Neural cell (in vitro differentiated cells): Measurements from ENCODE around the gene FGF16.

ENCODE experiments used
- EP300 ChIP-seq: fragments of 450-650 bp; conservative IDR thresholded peaks from 2 replicates; pipeline ENCODE4 v1.6.1; 2014; ENCODE audit warnings: antibody characterized with exemption, mild to moderate bottlenecking, moderate library complexity; ENCODE audit not compliant: poor library complexity, severe bottlenecking
- EZH2 ChIP-seq: fragments of 200-600, 300-800 bp; shearing (Covaris generic), sonication (generic); IDR thresholded peaks from 2 replicates; pipeline ENCODE4 v1.6.1; 2014; ENCODE audit warnings: antibody characterized with exemption, low read length, borderline replicate concordance, mild to moderate bottlenecking; ENCODE audit not compliant: insufficient read depth, poor library complexity, severe bottlenecking
- POLR2AphosphoS5 ChIP-seq: IDR thresholded peaks from 2 replicates; pipeline ENCODE4 v1.6.1; 2012
- RAD21 ChIP-seq: fragments of 450-650 bp; conservative IDR thresholded peaks from 2 replicates; pipeline ENCODE4 v1.6.1; 2014; ENCODE audit warnings: antibody characterized with exemption, mild to moderate bottlenecking, moderate library complexity
- SMC3 ChIP-seq: fragments of 450-650 bp; conservative IDR thresholded peaks from 2 replicates; pipeline ENCODE4 v1.6.1; 2014; ENCODE audit warnings: antibody characterized with exemption, mild to moderate bottlenecking, moderate library complexity; ENCODE audit not compliant: poor library complexity
- TAF1 ChIP-seq: IDR thresholded peaks from 2 replicates; pipeline ENCODE4 v1.6.1; 2012; ENCODE audit warnings: low read depth
- TF ChIP-seq, protein P1 (sequence below): fragments of 450-650 bp; IDR thresholded peaks from 2 replicates; pipeline ENCODE4 v1.5.1; 2014; ENCODE audit warnings: antibody characterized with exemption, mild to moderate bottlenecking, moderate library complexity; ENCODE audit not compliant: poor library complexity, severe bottlenecking

DNA sequence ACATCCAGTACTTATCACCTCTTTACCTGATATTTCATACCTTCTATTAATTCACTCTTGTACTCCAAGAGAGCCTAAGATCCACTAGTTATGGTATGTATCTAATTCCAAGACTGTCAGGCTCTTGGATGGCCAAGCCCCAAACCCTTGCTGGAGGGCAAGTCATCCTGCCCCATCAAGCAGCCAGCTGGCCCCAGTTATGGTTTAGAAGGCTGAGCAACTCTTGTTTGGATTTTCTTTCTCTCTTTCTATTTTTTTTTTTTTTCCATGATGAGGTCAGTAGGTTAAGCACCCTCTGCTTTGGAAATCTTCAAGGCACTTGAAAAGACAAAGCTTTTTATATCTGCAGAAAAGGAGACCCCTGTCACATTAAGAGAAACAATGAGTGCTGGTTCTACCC is 10.9 kb upstream of the FGF16 start:
- TF ChIP-seq SMC3 (no peak), POLR2AphosphoS5 (no peak), EP300 (no peak), RAD21 (no peak), EZH2 (no peak), TAF1 (no peak)
- TF ChIP-seq, protein P1, sequence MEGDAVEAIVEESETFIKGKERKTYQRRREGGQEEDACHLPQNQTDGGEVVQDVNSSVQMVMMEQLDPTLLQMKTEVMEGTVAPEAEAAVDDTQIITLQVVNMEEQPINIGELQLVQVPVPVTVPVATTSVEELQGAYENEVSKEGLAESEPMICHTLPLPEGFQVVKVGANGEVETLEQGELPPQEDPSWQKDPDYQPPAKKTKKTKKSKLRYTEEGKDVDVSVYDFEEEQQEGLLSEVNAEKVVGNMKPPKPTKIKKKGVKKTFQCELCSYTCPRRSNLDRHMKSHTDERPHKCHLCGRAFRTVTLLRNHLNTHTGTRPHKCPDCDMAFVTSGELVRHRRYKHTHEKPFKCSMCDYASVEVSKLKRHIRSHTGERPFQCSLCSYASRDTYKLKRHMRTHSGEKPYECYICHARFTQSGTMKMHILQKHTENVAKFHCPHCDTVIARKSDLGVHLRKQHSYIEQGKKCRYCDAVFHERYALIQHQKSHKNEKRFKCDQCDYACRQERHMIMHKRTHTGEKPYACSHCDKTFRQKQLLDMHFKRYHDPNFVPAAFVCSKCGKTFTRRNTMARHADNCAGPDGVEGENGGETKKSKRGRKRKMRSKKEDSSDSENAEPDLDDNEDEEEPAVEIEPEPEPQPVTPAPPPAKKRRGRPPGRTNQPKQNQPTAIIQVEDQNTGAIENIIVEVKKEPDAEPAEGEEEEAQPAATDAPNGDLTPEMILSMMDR: no peak
